Kidney (tissue), 14 donors: ENCODE measurements around the gene HM13. TPM values are rescaled to one million over a fixed set of nuclear protein-coding genes. Genes with fewer than 3 reads are reported as not detected.
"Not testable (repeated sequence)": the region's sequence is repeated elsewhere in the genome, so short reads cannot be mapped to it uniquely, and the experiment has no call there.

Experiments used
- DNase-seq, 5 donors: peaks; one replicate each; pipeline ENCODE4 v3.0.0-alpha.2; 2013 to 2020
- FAIRE-seq: peaks from 2 replicates; lab custom pipeline; 2012; peaks lifted over from hg19 to GRCh38; lab: Jason Lieb, UNC
- H3K27ac ChIP-seq, 2 donors: one replicate each; pipeline ENCODE4 v1.7.0; 2013; ENCODE audit warnings: low read depth in 2 of 2, low read length in 2 of 2, inconsistent platforms in 1 of 2
- H3K27me3 ChIP-seq: one replicate; pipeline ENCODE4 v1.7.1; 2013; ENCODE audit warnings: low read length, inconsistent platforms; ENCODE audit not compliant: control insufficient read depth, insufficient read depth
- H3K36me3 ChIP-seq, 3 donors: one replicate each; pipeline versions ENCODE4 v1.7.0 to v1.7.1; 2013; ENCODE audit warnings: low read length in 3 of 3, control low read depth in 1 of 3, inconsistent platforms in 1 of 3; ENCODE audit not compliant: insufficient read depth in 3 of 3, control insufficient read depth in 2 of 3
- H3K4me1 ChIP-seq, 3 donors: one replicate each; pipeline versions ENCODE4 v1.7.0 to v1.7.1; 2013; ENCODE audit warnings: low read length in 3 of 3, inconsistent platforms in 1 of 3, low read depth in 1 of 3; ENCODE audit not compliant: control insufficient read depth in 2 of 3, insufficient read depth in 2 of 3
- H3K4me3 ChIP-seq, 3 donors: one replicate each; pipeline versions ENCODE4 v1.7.0 to v1.8.1; 2013; ENCODE audit warnings: low read length in 3 of 3, control low read depth in 1 of 3, inconsistent platforms in 1 of 3
- H3K9ac ChIP-seq, 3 donors: one replicate each; pipeline versions ENCODE4 v1.7.0 to v1.7.1; 2013; ENCODE audit warnings: low read length in 3 of 3, control low read depth in 1 of 3, inconsistent platforms in 1 of 3
- H3K9me3 ChIP-seq, 3 donors: one replicate each; pipeline versions ENCODE4 v1.7.0 to v1.7.1; 2013; ENCODE audit warnings: low read length in 3 of 3, control low read depth in 1 of 3, inconsistent platforms in 1 of 3; ENCODE audit not compliant: control insufficient read depth in 2 of 3, insufficient read depth in 1 of 3
- CTCF ChIP-seq: IDR thresholded peaks from 3 replicates; pipeline ENCODE4 v1.5.1; 2012; ENCODE audit warnings: mild to moderate bottlenecking, moderate library complexity, borderline replicate concordance; ENCODE audit not compliant: insufficient read depth; ENCODE audit errors: extremely low read depth
- intact Hi-C: fragments of 100-400 bp; cut with DNase I; formaldehyde crosslinking; loops from one replicate; pipeline ENCODE4 v1.11.1; 2022
- polyA plus RNA-seq: library from polyadenylated mRNA; stranded (reverse); fragments of 350-450 nt; fragmentation: Illumina TruSeq; extraction: RNeasy Lipid Tissue Mini Kit (QIAGEN cat#74804); gene quantifications from one replicate; pipeline ENCODE4 v1.2.3, GENCODE V29; 2014; ENCODE audit warnings: low read depth, low replicate concordance; ENCODE audit not compliant: insufficient read depth
- total RNA-seq: library from RNA; stranded (reverse); fragmentation: NEBNext Ultra II Directional; extraction: Animal tissue kit (Norgen Biotek cat#: 25700); gene quantifications from one replicate; pipeline ENCODE4 v1.2.1, GENCODE V29; 2021
- donor health status: control.
- donor health status: control.
- donor health status: control.
- donor health status: control.
- donor health status: control.
- donor health status: DM: yes; HTN: yes; CAD: no.
- donor health status: Normal renal cell carcinoma (clear cell type).

The HM13 gene
- total and polyA plus RNA-seq, 2 donors from 2014 or later = 154 to 174 TPM

GRCh38 chr20:31594558-31595379 is 80.5 kb downstream of the HM13 start:
- H3K9me3 ChIP-seq = no peaks in the 10 kb centered on the region
- FAIRE-seq (no peak), DNase-seq (peak; percentile 60 to 88 (median 79))
- TF ChIP-seq CTCF = no peak
- peak overlapping the region; percentile 16 to 61 for H3K27ac ChIP-seq
- no peaks in the 10 kb centered on the region for H3K36me3 ChIP-seq
- H3K4me1 ChIP-seq = peaks cover 2 to 8% (median 8%) of the 10 kb centered on the region in 3 donors
- no peaks in the 10 kb centered on the region for H3K27me3 ChIP-seq
- peak overlapping the region in 1 of 3 donors; percentile 40 for H3K9ac ChIP-seq
- H3K4me3 ChIP-seq = no peak overlapping the region
- intact Hi-C loops = no loop called here

GRCh38 chr20:31595380-31595653 is 81.1 kb downstream of the HM13 start:
- Histone ChIP-seq H3K36me3 (no peaks in the 10 kb centered on the region), H3K4me1 (peaks cover 2 to 8% (median 8%) of the 10 kb centered on the region in 3 donors), H3K9ac (peak overlapping the region in 1 of 3 donors; percentile 8), H3K27me3 (no peaks in the 10 kb centered on the region), H3K27ac (peak overlapping the region; percentile 16 to 61), H3K4me3 (no peak overlapping the region), H3K9me3 (no peaks in the 10 kb centered on the region)
- DNase-seq (no peak), FAIRE-seq (no peak)
- no peak for TF ChIP-seq CTCF
- intact Hi-C loops = no loop called here

- Histone ChIP-seq H3K9ac (peak overlapping the region in 1 of 3 donors; percentile 8), H3K4me3 (no peak overlapping the region), H3K27ac (peak overlapping the region; percentile 16 to 61), H3K27me3 (no peaks in the 10 kb centered on the region), H3K9me3 (no peaks in the 10 kb centered on the region), H3K36me3 (no peaks in the 10 kb centered on the region), H3K4me1 (peaks cover 2 to 8% (median 8%) of the 10 kb centered on the region in 3 donors)
- intact Hi-C loops = no loop called here
- no peak for FAIRE-seq
- peak; percentile 86 to 93 (median 91) for DNase-seq
- no peak for TF ChIP-seq CTCF
These were observed 81.6 kb downstream of the HM13 start for GRCh38 chr20:31595654-31596411.

- not testable (repeated sequence) for FAIRE-seq
These were observed 82.1 kb downstream of the HM13 start for GRCh38 chr20:31596412-31596715.

More at GRCh38 chr20:31596412-31596715, 82.1 kb downstream of the HM13 start:
- DNase-seq, H3K9ac ChIP-seq, H3K27me3 ChIP-seq, H3K9me3 ChIP-seq, H3K4me1 ChIP-seq, H3K36me3 ChIP-seq, H3K4me3 ChIP-seq, intact Hi-C loops: not testable (repeated sequence)
- H3K27ac ChIP-seq = peak overlapping the region; percentile 16 to 61
